MCF 10A (cell line): ENCODE data around the gene CST7. TPM values are rescaled to one million over a fixed set of nuclear protein-coding genes. Genes with fewer than 3 reads are reported as not detected.
A peak's percentile ranks its signal among the peaks of the same experiment; 100 is the strongest.

Experiments used
- BruUV-seq: library from RNA; stranded (reverse); fragments of 400-500 nt; replicated peaks from 2 replicates; lab custom pipeline; 2021; lab: Mats Ljungman, UMichigan
- CTCF ChIA-PET: fragments of 300-600 bp; sonication (Branson Sonifier 250); formaldehyde crosslinking; extraction: SDS; loops from one replicate; lab custom pipeline; 2021; ENCODE audit warnings: antibody characterized with exemption, inconsistent platforms; lab: Yijun Ruan, JAX
- POLR2A ChIA-PET: fragments of 300-600, 350-650 bp; sonication (Branson Sonifier 250); formaldehyde crosslinking; extraction: SDS; loops from one replicate; lab custom pipeline; 2020; ENCODE audit warnings: antibody characterized with exemption, inconsistent platforms; lab: Yijun Ruan, JAX
- DNase-seq: peaks from one replicate; pipeline ENCODE4 v3.0.0-alpha.2; 2018; ENCODE audit not compliant: unreplicated experiment
- H3K27ac Mint-ChIP-seq: one replicate; pipeline ENCODE4 v1.8.0; 2022; ENCODE audit warnings: mild to moderate bottlenecking, low read depth, mixed read lengths; ENCODE audit not compliant: unreplicated experiment
- H3K27me3 Mint-ChIP-seq: one replicate; pipeline ENCODE4 v1.8.0; 2022; ENCODE audit warnings: mixed read lengths; ENCODE audit not compliant: insufficient read depth, unreplicated experiment
- H3K36me3 Mint-ChIP-seq: one replicate; pipeline ENCODE4 v1.8.0; 2022; ENCODE audit warnings: mild to moderate bottlenecking, moderate library complexity, mixed read lengths; ENCODE audit not compliant: insufficient read depth, unreplicated experiment
- H3K4me1 Mint-ChIP-seq: one replicate; pipeline ENCODE4 v1.8.0; 2022; ENCODE audit warnings: mixed read lengths; ENCODE audit not compliant: insufficient read depth, unreplicated experiment
- H3K4me3 Mint-ChIP-seq: one replicate; pipeline ENCODE4 v1.8.0; 2022; ENCODE audit warnings: mild to moderate bottlenecking, moderate library complexity, mixed read lengths; ENCODE audit not compliant: unreplicated experiment
- H3K9me3 Mint-ChIP-seq: one replicate; pipeline ENCODE4 v1.8.0; 2022; ENCODE audit warnings: mixed read lengths; ENCODE audit not compliant: unreplicated experiment
- intact Hi-C: fragments of 100-400 bp; cut with micrococcal nuclease; formaldehyde crosslinking; loops from 2 replicates; pipeline ENCODE4 v1.14.1; 2022
- total RNA-seq: library from RNA; stranded (reverse); gene quantifications from 2 replicates; pipeline ENCODE4 v1.2.3, GENCODE V29; 2022
- TF ChIP-seq, protein P1 (sequence below): fragments of 200-600 bp; IDR thresholded peaks from one replicate; pipeline ENCODE4 v1.8.0; 2022; ENCODE audit warnings: antibody characterized with exemption, mild to moderate bottlenecking; ENCODE audit not compliant: unreplicated experiment

CST7 gene
- total RNA-seq, 1 experiment from 2014 or later: not detected

DNA sequence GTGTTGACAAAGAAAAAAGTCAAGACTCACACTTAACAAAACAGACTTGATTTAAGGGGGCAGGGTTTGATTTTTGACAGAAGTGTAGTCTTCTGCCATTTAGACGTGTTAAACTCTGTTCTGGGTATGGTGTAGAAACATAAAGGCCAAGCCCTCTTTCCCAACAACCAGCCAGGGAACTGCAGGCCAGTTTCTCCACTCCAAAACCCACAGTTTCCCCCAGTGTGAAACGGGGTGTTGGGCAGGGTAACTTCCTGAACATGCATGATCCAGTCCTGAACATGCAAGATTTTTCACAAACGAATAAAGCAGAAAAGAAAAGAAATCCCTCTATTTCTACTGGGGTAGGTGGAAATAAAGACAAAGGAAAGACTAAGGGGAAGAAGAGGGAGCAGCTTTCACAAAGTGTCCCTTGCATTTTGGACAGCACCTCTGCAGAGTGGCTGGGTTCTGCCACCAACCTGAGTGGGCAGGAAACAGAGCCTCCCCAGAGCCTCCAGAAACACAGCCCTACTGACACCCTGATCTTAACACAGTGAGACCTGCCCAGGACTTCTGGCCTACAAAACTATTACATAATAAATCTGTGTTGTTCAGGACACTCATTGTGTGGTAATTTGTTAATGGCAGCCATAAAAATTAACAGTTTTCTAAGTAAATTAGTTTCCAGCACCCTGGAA is 36.0 kb downstream of the CST7 start:
- H3K27ac Mint-ChIP-seq: no peak overlapping the region
- intact Hi-C loops: no loop called here
- ChIA-PET POLR2A (no interaction called here), CTCF (interaction anchor here (0.7 to 3.8 kb wide), 5 partner anchors 9 to 335 kb away, joined by 3 to 15 read pairs (median 5); no protein-coding TSS in a partner anchor)
- no peaks in the 10 kb centered on the region for H3K9me3 Mint-ChIP-seq
- peaks cover 22% of the 10 kb centered on the region for H3K4me1 Mint-ChIP-seq
- BruUV-seq: no TSS peak
- no peak for DNase-seq
- no peaks in the 10 kb centered on the region for H3K27me3 Mint-ChIP-seq
- H3K4me3 Mint-ChIP-seq: no peak overlapping the region
- peaks cover 45% of the 10 kb centered on the region for H3K36me3 Mint-ChIP-seq
- TF ChIP-seq, protein P1, sequence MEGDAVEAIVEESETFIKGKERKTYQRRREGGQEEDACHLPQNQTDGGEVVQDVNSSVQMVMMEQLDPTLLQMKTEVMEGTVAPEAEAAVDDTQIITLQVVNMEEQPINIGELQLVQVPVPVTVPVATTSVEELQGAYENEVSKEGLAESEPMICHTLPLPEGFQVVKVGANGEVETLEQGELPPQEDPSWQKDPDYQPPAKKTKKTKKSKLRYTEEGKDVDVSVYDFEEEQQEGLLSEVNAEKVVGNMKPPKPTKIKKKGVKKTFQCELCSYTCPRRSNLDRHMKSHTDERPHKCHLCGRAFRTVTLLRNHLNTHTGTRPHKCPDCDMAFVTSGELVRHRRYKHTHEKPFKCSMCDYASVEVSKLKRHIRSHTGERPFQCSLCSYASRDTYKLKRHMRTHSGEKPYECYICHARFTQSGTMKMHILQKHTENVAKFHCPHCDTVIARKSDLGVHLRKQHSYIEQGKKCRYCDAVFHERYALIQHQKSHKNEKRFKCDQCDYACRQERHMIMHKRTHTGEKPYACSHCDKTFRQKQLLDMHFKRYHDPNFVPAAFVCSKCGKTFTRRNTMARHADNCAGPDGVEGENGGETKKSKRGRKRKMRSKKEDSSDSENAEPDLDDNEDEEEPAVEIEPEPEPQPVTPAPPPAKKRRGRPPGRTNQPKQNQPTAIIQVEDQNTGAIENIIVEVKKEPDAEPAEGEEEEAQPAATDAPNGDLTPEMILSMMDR: no peak

DNA sequence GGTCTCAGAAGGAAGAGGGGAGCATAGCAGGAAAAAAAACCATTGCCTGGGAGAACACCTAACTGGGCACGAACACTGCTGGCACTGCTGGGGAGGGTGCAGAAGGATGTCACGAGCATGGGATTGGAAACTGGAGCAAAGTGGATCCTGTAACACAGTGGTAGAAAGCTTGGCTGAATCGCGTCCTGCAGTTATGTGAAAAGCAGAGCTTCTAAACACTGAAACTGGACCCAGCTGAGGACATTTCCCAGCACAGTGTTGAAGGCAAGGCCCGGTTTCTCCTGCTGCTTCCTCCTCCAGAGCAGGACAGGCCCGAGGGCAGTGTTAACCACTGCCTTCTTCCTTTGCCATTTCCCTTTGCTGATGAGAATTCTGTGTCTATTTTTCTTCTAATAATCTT is 36.7 kb downstream of the CST7 start:
- Mint-ChIP-seq H3K4me3 (no peak overlapping the region), H3K4me1 (peaks cover 29% of the 10 kb centered on the region), H3K9me3 (no peaks in the 10 kb centered on the region), H3K27me3 (no peaks in the 10 kb centered on the region), H3K27ac (no peak overlapping the region), H3K36me3 (peaks cover 38% of the 10 kb centered on the region)
- TF ChIP-seq, protein P1: no peak
- intact Hi-C loops: no loop called here
- no peak for DNase-seq
- ChIA-PET POLR2A (interaction anchor here (1.9 kb wide), 1 partner anchor 8 kb away, joined by 4 read pairs; no protein-coding TSS in a partner anchor), CTCF (interaction anchor here (0.9 to 3.8 kb wide), 4 partner anchors 9 to 413 kb away, joined by 3 to 15 read pairs (median 4); no protein-coding TSS in a partner anchor)
- no TSS peak for BruUV-seq

- no TSS peak for BruUV-seq
- Mint-ChIP-seq H3K27me3 (no peaks in the 10 kb centered on the region), H3K36me3 (peaks cover 32% of the 10 kb centered on the region), H3K4me1 (peaks cover 36% of the 10 kb centered on the region), H3K9me3 (no peaks in the 10 kb centered on the region), H3K27ac (no peak overlapping the region), H3K4me3 (no peak overlapping the region)
- intact Hi-C loops: no loop called here
- ChIA-PET CTCF (interaction anchor here (0.6 to 1.6 kb wide), 5 partner anchors 56 to 1048 kb away, joined by 3 to 5 read pairs (median 3); no protein-coding TSS in a partner anchor), POLR2A (interaction anchor here (1.0 to 1.9 kb wide), 3 partner anchors 9 to 34 kb away, joined by 4 to 5 read pairs (median 4); no protein-coding TSS in a partner anchor)
- DNase-seq: no peak
- TF ChIP-seq, protein P1: no peak
Observed at GRCh38 chr20:24986436-24987015, 37.5 kb downstream of the CST7 start.

DNA sequence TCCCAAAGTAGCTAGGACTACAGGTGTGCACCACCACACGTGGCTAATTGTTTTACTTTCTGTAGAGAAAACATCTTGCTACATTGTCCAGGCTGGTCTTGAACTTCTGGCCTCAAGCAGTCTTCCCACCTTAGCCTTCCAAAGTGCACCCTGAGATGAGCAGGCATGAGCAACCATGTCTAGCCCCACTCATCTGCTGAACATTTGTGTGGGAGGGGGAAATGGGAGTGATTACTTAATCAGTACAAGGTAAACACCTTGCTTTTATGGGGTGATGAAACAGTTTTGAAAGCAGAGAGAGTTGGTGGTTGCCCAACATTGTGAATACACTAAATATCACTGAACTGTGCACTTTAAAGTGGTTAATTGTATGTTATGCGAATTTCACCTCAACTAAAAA is 38.2 kb downstream of the CST7 start:
- peak; percentile 74 for DNase-seq

More for the DNA sequence above, 38.2 kb downstream of the CST7 start:
- H3K4me3 Mint-ChIP-seq: no peak overlapping the region
- H3K27ac Mint-ChIP-seq: peak overlapping the region; percentile 10
- H3K36me3 Mint-ChIP-seq: peaks cover 29% of the 10 kb centered on the region
- intact Hi-C loops: no loop called here
- TF ChIP-seq, protein P1: no peak
- H3K4me1 Mint-ChIP-seq: peaks cover 40% of the 10 kb centered on the region
- POLR2A ChIA-PET: interaction anchor here (0.7 to 1.9 kb wide), 4 partner anchors 10 to 257 kb away, joined by 4 to 5 read pairs (median 4); no protein-coding TSS in a partner anchor
- BruUV-seq: no TSS peak
- CTCF ChIA-PET: interaction anchor here (0.6 to 1.6 kb wide), 4 partner anchors 56 to 412 kb away, joined by 3 to 4 read pairs (median 4); no protein-coding TSS in a partner anchor
- H3K9me3 Mint-ChIP-seq: no peaks in the 10 kb centered on the region
- no peaks in the 10 kb centered on the region for H3K27me3 Mint-ChIP-seq
